Type B pancreatic cell (in vitro differentiated cells): Measurements from ENCODE around the gene PTGIS. TPM values are rescaled to one million over a fixed set of nuclear protein-coding genes. Genes with fewer than 3 reads are reported as not detected.

Experiments
- DNase-seq: peaks from one replicate; pipeline ENCODE4 v3.0.0; 2021; ENCODE audit warnings: mixed read lengths; ENCODE audit not compliant: unreplicated experiment; ENCODE audit errors: extremely low spot score
- H3K27ac Mint-ChIP-seq: 2 replicates; pipeline ENCODE4 v1.8.0; 2021; ENCODE audit warnings: mild to moderate bottlenecking, mixed read lengths
- H3K27me3 Mint-ChIP-seq: 2 replicates; pipeline ENCODE4 v1.8.0; 2021; ENCODE audit warnings: mixed read lengths
- H3K36me3 Mint-ChIP-seq: 2 replicates; pipeline ENCODE4 v1.8.0; 2021; ENCODE audit warnings: mixed read lengths
- H3K4me1 Mint-ChIP-seq: one replicate; pipeline ENCODE4 v1.8.0; 2021; ENCODE audit warnings: mixed read lengths; ENCODE audit not compliant: unreplicated experiment
- H3K4me3 Mint-ChIP-seq: 2 replicates; pipeline ENCODE4 v1.8.0; 2021; ENCODE audit warnings: mild to moderate bottlenecking, mixed read lengths
- H3K9me3 Mint-ChIP-seq: 2 replicates; pipeline ENCODE4 v1.8.0; 2021; ENCODE audit warnings: mixed read lengths
- CTCF ChIP-seq: fragments of 200-600 bp; sonication (generic); conservative IDR thresholded peaks from 2 replicates; pipeline ENCODE4 v1.5.0; 2021; ENCODE audit warnings: antibody characterized with exemption, mild to moderate bottlenecking
- total RNA-seq: library from RNA; stranded (reverse); gene quantifications from 2 replicates; pipeline ENCODE4 v1.2.1, GENCODE V29; 2021; ENCODE audit warnings: low replicate concordance

The PTGIS gene
- total RNA-seq, 1 donor from 2014 or later = 33.3 TPM

GRCh38 chr20:49582413-49583334 lies 14.7 kb upstream of the PTGIS start:
- no peak overlapping the region for H3K27ac Mint-ChIP-seq
- peaks cover 37% of the 10 kb centered on the region for H3K4me1 Mint-ChIP-seq
- peaks cover 3% of the 10 kb centered on the region for H3K36me3 Mint-ChIP-seq
- peaks cover 3% of the 10 kb centered on the region for H3K9me3 Mint-ChIP-seq
- DNase-seq = no peak
- TF ChIP-seq CTCF = no peak
- H3K4me3 Mint-ChIP-seq = no peak overlapping the region
- no peaks in the 10 kb centered on the region for H3K27me3 Mint-ChIP-seq

- Mint-ChIP-seq H3K4me1 (peaks cover 30% of the 10 kb centered on the region), H3K4me3 (no peak overlapping the region), H3K36me3 (peaks cover 3% of the 10 kb centered on the region), H3K27ac (no peak overlapping the region), H3K9me3 (peaks cover 5% of the 10 kb centered on the region), H3K27me3 (no peaks in the 10 kb centered on the region)
- TF ChIP-seq CTCF = no peak
- no peak for DNase-seq
Observed at GRCh38 chr20:49581482-49581881, 13.5 kb upstream of the PTGIS start.

GRCh38 chr20:49580813-49581174 lies 12.9 kb upstream of the PTGIS start:
- no peak for TF ChIP-seq CTCF
- H3K36me3 Mint-ChIP-seq = peaks cover 3% of the 10 kb centered on the region
- H3K4me1 Mint-ChIP-seq = peaks cover 29% of the 10 kb centered on the region
- no peak overlapping the region for H3K27ac Mint-ChIP-seq
- no peak overlapping the region for H3K4me3 Mint-ChIP-seq
- no peak for DNase-seq
- no peaks in the 10 kb centered on the region for H3K27me3 Mint-ChIP-seq
- H3K9me3 Mint-ChIP-seq = peaks cover 8% of the 10 kb centered on the region

GRCh38 chr20:49579874-49580812 lies 12.2 kb upstream of the PTGIS start:
- H3K9me3 Mint-ChIP-seq = peaks cover 8% of the 10 kb centered on the region
- peaks cover 3% of the 10 kb centered on the region for H3K36me3 Mint-ChIP-seq
- no peaks in the 10 kb centered on the region for H3K27me3 Mint-ChIP-seq
- no peak overlapping the region for H3K4me3 Mint-ChIP-seq
- no peak for DNase-seq
- no peak for TF ChIP-seq CTCF
- peaks cover 25% of the 10 kb centered on the region for H3K4me1 Mint-ChIP-seq
- no peak overlapping the region for H3K27ac Mint-ChIP-seq

- H3K27me3 Mint-ChIP-seq = no peaks in the 10 kb centered on the region
- DNase-seq = no peak
- H3K4me1 Mint-ChIP-seq = peaks cover 19% of the 10 kb centered on the region
- H3K4me3 Mint-ChIP-seq = no peak overlapping the region
- peaks cover 3% of the 10 kb centered on the region for H3K36me3 Mint-ChIP-seq
- peaks cover 8% of the 10 kb centered on the region for H3K9me3 Mint-ChIP-seq
- no peak for TF ChIP-seq CTCF
- H3K27ac Mint-ChIP-seq = no peak overlapping the region
Observed at GRCh38 chr20:49579195-49579594, 11.3 kb upstream of the PTGIS start.
